ENCODE results near the gene KNOP1.

KNOP1 gene

GRCh38 chr16:19741354-19741753, 23.3 kb upstream of the KNOP1 start:
- H3K4me3 ChIP-seq (ENCODE audit: low read depth, low read length): no peak overlapping the region
- no peak for TF ChIP-seq CTCF (conservative IDR thresholded peaks at IDR 0.05; ENCODE audit: low read depth, low read length)
- no peak for DNase-seq (ENCODE audit: low read depth)

DNA sequence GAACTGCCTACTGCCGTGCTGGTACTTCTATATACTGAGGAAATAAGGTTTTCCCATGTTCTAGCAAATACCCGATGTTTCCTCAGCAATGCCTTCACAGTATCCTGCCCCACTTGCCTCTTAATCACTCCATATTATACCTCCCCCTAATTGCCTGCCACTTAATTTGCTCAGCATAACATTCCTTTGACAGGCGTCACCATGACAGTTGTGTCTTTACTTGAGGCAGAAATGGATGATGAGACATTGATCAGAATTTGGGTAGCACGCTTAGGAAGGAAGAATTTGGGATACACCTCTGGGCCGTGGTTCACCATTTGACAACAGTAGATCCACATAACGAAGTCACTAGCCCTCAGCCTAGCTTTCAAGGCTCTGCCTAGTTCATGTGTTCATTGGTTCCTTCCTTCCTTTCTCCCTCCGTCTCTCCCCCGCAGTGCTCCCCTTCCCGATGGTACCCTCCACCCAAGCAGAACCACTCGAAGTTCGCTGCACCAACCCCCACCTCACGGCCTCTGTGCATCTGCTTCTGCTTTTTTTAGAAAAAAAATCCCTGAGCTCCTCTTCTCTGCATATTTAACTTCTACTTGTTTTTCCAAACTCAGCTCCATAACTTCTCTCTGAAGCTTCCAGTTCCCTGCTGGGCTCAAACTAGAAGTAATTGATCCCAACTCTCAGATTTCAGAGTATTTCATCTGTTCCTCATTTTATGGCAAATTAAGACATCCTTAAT, 19.4 kb upstream of the KNOP1 start:
- no peak for TF ChIP-seq CTCF (conservative IDR thresholded peaks at IDR 0.05; ENCODE audit: low read depth, low read length)

GRCh38 chr16:19735074-19735867, 17.2 kb upstream of the KNOP1 start:
- no peak overlapping the region for H3K4me3 ChIP-seq (ENCODE audit: low read depth, low read length)
- DNase-seq (ENCODE audit: low read depth): no peak
- TF ChIP-seq CTCF (conservative IDR thresholded peaks at IDR 0.05; ENCODE audit: low read depth, low read length): no peak

More for the DNA sequence above, 19.4 kb upstream of the KNOP1 start:
- DNase-seq (ENCODE audit: low read depth): no peak
- no peak overlapping the region for H3K4me3 ChIP-seq (ENCODE audit: low read depth, low read length)

DNA sequence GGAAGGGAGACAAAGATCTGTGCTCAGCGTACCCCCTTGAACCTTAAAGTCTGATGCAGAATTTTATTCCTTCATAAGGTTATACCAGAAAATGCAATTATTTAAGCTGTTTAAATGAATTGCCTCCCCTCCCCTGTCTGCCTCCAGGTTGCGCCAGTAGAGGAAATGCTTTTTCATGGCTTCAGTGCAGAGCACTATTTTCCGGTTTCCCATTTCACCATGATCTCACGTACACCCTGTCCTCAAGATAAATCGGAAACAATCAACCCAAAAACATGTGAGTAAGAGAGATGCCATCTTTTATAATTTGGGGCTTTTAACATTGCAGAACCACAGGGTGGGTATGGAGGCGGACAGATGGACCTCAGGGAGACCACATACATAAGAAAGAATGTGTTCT, 15.5 kb upstream of the KNOP1 start:
- TF ChIP-seq CTCF (conservative IDR thresholded peaks at IDR 0.05; ENCODE audit: low read depth, low read length): no peak
- no peak overlapping the region for H3K4me3 ChIP-seq (ENCODE audit: low read depth, low read length)
- no peak for DNase-seq (ENCODE audit: low read depth)

- TF ChIP-seq CTCF (conservative IDR thresholded peaks at IDR 0.05; ENCODE audit: low read depth, low read length): no peak
- no peak overlapping the region for H3K4me3 ChIP-seq (ENCODE audit: low read depth, low read length)
- DNase-seq (ENCODE audit: low read depth): no peak
Measured at GRCh38 chr16:19728636-19728965, 10.6 kb upstream of the KNOP1 start.

DNA sequence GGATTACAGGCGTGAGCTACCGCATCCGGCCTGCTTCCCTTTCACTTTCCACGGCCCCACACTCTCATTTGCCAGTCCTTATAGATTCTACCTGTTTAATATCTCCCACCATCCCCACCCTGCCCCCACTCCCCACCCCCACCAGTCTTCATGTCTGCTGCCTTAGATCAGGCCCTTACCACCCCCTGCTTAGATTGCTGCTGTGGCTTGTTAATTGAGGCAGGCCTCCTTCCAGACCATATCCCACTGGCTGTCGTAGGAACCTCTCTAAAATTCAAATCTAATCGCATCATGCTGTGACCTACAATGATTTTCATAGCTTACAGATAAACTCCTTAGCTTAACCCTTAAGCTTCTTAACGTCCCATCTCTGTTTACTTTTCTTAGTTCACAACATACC, 5.0 kb upstream of the KNOP1 start:
- H3K4me3 ChIP-seq (ENCODE audit: low read depth, low read length): no peak overlapping the region
- no peak for DNase-seq (ENCODE audit: low read depth)
- TF ChIP-seq CTCF (conservative IDR thresholded peaks at IDR 0.05; ENCODE audit: low read depth, low read length): no peak
